A549 (cell line): ENCODE results near the gene SYTL2. TPM values are rescaled to one million over a fixed set of nuclear protein-coding genes. Genes with fewer than 3 reads are reported as not detected.
A peak's percentile ranks its signal among the peaks of the same experiment; 100 is the strongest.

Source experiments
- ATAC-seq, 2 experiments: fragments of 200-7000 bp in 1 of 2; fragments of >200 bp in 1 of 2; cut with Nextera tagmentation in 1 of 2; cut with Tn5 transposase in 1 of 2; 3 replicates each; pipeline versions ENCODE4 v1.8.0 to v1.9.1; 2018 to 2020; ENCODE audit warnings: mild to moderate bottlenecking in 1 of 2, moderate library complexity in 1 of 2
- CTCF ChIA-PET: fragments of 300-600 bp; sonication (Branson Sonifier 250); formaldehyde crosslinking; extraction: SDS; loops from one replicate; lab custom pipeline; 2021; ENCODE audit warnings: antibody characterized with exemption, inconsistent platforms; lab: Yijun Ruan, JAX
- POLR2A ChIA-PET: fragments of 350-600 bp; formaldehyde crosslinking; extraction: SDS; loops from one replicate; lab custom pipeline; 2021; ENCODE audit warnings: antibody characterized with exemption, inconsistent platforms; lab: Yijun Ruan, JAX
- DNase-seq, 2 experiments: peaks; one replicate each; pipeline versions ENCODE4 v3.0.0 to v3.0.0-alpha.2; 2011 to 2016; ENCODE audit warnings: low read depth in 1 of 2, low spot score in 1 of 2
- FAIRE-seq: peaks from 2 replicates; lab custom pipeline; 2011; peaks lifted over from hg19 to GRCh38; lab: Jason Lieb, UNC
- H3K27ac ChIP-seq, 2 experiments: fragments of >200 bp; sonication (Bioruptor Twin); formaldehyde crosslinking; 3 replicates each; pipeline ENCODE4 v1.5.1; 2016 to 2017
- H3K4me1 ChIP-seq: fragments of >200 bp; sonication (Bioruptor Twin); formaldehyde crosslinking; 3 replicates; pipeline ENCODE4 v1.6.1; 2016
- H3K4me2 ChIP-seq: fragments of >200 bp; sonication (Bioruptor Twin); formaldehyde crosslinking; 3 replicates; pipeline ENCODE4 v1.6.1; 2016
- H3K4me3 ChIP-seq: fragments of >200 bp; sonication (Bioruptor Twin); formaldehyde crosslinking; 3 replicates; pipeline ENCODE4 v1.5.1; 2016
- H3K9me3 ChIP-seq: fragments of >200 bp; sonication (Bioruptor Twin); formaldehyde crosslinking; 3 replicates; pipeline ENCODE4 v1.6.1; 2016
- ATOH8 ChIP-seq: fragments of 250-450 bp; sonication (Bioruptor Pico); IDR thresholded peaks from 2 replicates; pipeline ENCODE4 v1.5.0; 2020; ENCODE audit warnings: low read depth, mild to moderate bottlenecking, moderate library complexity
- BCL3 ChIP-seq: fragments of >200 bp; sonication (Bioruptor Twin); formaldehyde crosslinking; IDR thresholded peaks from 3 replicates; pipeline ENCODE4 v1.6.1; 2016
- CTCF ChIP-seq: fragments of >200 bp; sonication (Bioruptor Twin); formaldehyde crosslinking; IDR thresholded peaks from 3 replicates; pipeline ENCODE4 v1.5.1; 2016
- E2F6 ChIP-seq: IDR thresholded peaks from 2 replicates; pipeline ENCODE4 v1.6.1; 2012; ENCODE audit warnings: low read depth, borderline replicate concordance
- EHMT2 ChIP-seq: fragments of 200-600 bp; sonication (generic); IDR thresholded peaks from 2 replicates; pipeline ENCODE4 v1.6.1; 2016; ENCODE audit warnings: antibody characterized with exemption, low read depth, mild to moderate bottlenecking, moderate library complexity
- ELK1 ChIP-seq: fragments of 150-350 bp; IDR thresholded peaks from 2 replicates; pipeline ENCODE4 v1.6.1; 2014; ENCODE audit warnings: low read depth, mild to moderate bottlenecking, low read length
- FOSB ChIP-seq: fragments of 250-450 bp; sonication (Bioruptor Pico); IDR thresholded peaks from 2 replicates; pipeline ENCODE4 v1.5.0; 2020; ENCODE audit warnings: mild to moderate bottlenecking, moderate library complexity
- FOSL2 ChIP-seq, 2 experiments: fragments of 450-650 bp in 1 of 2; fragments of >200 bp in 1 of 2; sonication (Bioruptor Twin) in 1 of 2; formaldehyde crosslinking; IDR thresholded peaks; 2 replicates each; pipeline versions ENCODE4 v1.5.0 to v1.6.1; 2016 to 2020; ENCODE audit warnings: mild to moderate bottlenecking in 1 of 2, moderate library complexity in 1 of 2
- HDAC2 ChIP-seq: fragments of 200-600 bp; sonication (generic); IDR thresholded peaks from 2 replicates; pipeline ENCODE4 v1.6.1; 2016
- HES2 ChIP-seq: fragments of >200 bp; sonication (Bioruptor Twin); formaldehyde crosslinking; IDR thresholded peaks from 2 replicates; pipeline ENCODE4 v1.6.1; 2016
- HOXB13 ChIP-seq: fragments of 250-450 bp; sonication (Bioruptor Pico); IDR thresholded peaks from 2 replicates; pipeline ENCODE4 v1.5.0; 2020; ENCODE audit warnings: low read depth, mild to moderate bottlenecking, moderate library complexity
- HOXB5 ChIP-seq: fragments of 250-450 bp; sonication (Bioruptor Pico); IDR thresholded peaks from 2 replicates; pipeline ENCODE4 v1.5.0; 2020; ENCODE audit warnings: mild to moderate bottlenecking, moderate library complexity
- MAZ ChIP-seq: fragments of 150-350 bp; IDR thresholded peaks from 2 replicates; pipeline ENCODE4 v1.6.1; 2014; ENCODE audit warnings: antibody characterized with exemption, low read depth, low read length, borderline replicate concordance
- NPAS2 ChIP-seq: fragments of 250-450 bp; sonication (Bioruptor Pico); IDR thresholded peaks from 2 replicates; pipeline ENCODE4 v1.8.0; 2022; ENCODE audit warnings: mild to moderate bottlenecking, moderate library complexity, borderline replicate concordance
- PBX3 ChIP-seq: IDR thresholded peaks from 2 replicates; pipeline ENCODE4 v1.6.1; 2012
- PHF8 ChIP-seq: fragments of 200-600 bp; sonication (generic); IDR thresholded peaks from 2 replicates; pipeline ENCODE4 v1.6.1; 2016; ENCODE audit warnings: low read depth, mild to moderate bottlenecking, antibody characterized with exemption, moderate library complexity, borderline replicate concordance
- POLR2AphosphoS2 ChIP-seq: conservative IDR thresholded peaks from 2 replicates; pipeline ENCODE4 v1.6.1; 2012; ENCODE audit warnings: low read length, improper control_type of control experiment, inconsistent platforms
- RAD21 ChIP-seq, 2 experiments: fragments of >200 bp in 1 of 2; sonication (Bioruptor Twin) in 1 of 2; formaldehyde crosslinking in 1 of 2; IDR thresholded peaks in 1 of 2; conservative IDR thresholded peaks in 1 of 2; 2 replicates in 1 of 2; 3 replicates in 1 of 2; pipeline ENCODE4 v1.6.1; 2012 to 2018; ENCODE audit warnings: inconsistent platforms in 1 of 2
- RFX5 ChIP-seq: fragments of 450-650 bp; IDR thresholded peaks from 2 replicates; pipeline ENCODE4 v1.7.1; 2014; ENCODE audit warnings: antibody characterized with exemption, mild to moderate bottlenecking, moderate library complexity
- RNF2 ChIP-seq: fragments of 200-600 bp; sonication (generic); IDR thresholded peaks from 2 replicates; pipeline ENCODE4 v1.6.1; 2016; ENCODE audit warnings: low read depth, mild to moderate bottlenecking, antibody characterized with exemption, moderate library complexity, borderline replicate concordance
- SMC3 ChIP-seq: fragments of >200 bp; sonication (Bioruptor Twin); formaldehyde crosslinking; IDR thresholded peaks from 3 replicates; pipeline ENCODE4 v1.6.1; 2018; ENCODE audit warnings: inconsistent platforms
- ZSCAN20 ChIP-seq: fragments of 250-450 bp; sonication (Bioruptor Pico); IDR thresholded peaks from 2 replicates; pipeline ENCODE4 v1.8.0; 2022; ENCODE audit warnings: mild to moderate bottlenecking, moderate library complexity
- WGBS: methylation state at CpG from one replicate; pipeline ENCODE4 v1.1.6; 2017; ENCODE audit errors: missing lambda C conversion rate; 5-methylcytosine and 5-hydroxymethylcytosine counted together
- polyA plus RNA-seq, 4 experiments: library from polyadenylated mRNA; depleted of rRNA in 3 of 4; stranded (reverse); fragments of >200 nt; fragmentation: RNase III in 1 of 4; extraction: RNeasy Plus Mini Kit Qiagen cat#74134 plus additional on column Dnase treatment in 1 of 4; gene quantifications; 2 replicates in 3 of 4; 3 replicates in 1 of 4; pipeline ENCODE4 v1.2.3, GENCODE V29; 2011 to 2017

SYTL2 gene
- polyA plus RNA-seq, 2 of the 4 experiments (the other 2 are of a cell fraction), result 11.6 to 34.2 TPM

- H3K27ac ChIP-seq, result no peak overlapping the region
- ChIA-PET POLR2A (no interaction called here), CTCF (interaction anchor here (1.2 to 1.4 kb wide), 3 partner anchors 18 to 142 kb away, joined by 4 to 5 read pairs (median 5); partner anchors contain the start of gene CCDC83)
- WGBS, result 63% methylated on average over 3 of the region's 3 CpGs
- ATAC-seq (no peak), FAIRE-seq (no peak), DNase-seq (no peak)
- peaks cover 37% of the 10 kb centered on the region for H3K4me1 ChIP-seq
- TF ChIP-seq HOXB5 (CRISPR knock-in tag), result no peak
- TF ChIP-seq HDAC2, result no peak
- TF ChIP-seq FOSL2 (IDR thresholded peaks at IDR 0.05), result no peak
- no peak for TF ChIP-seq FOSL2 (CRISPR knock-in tag; IDR thresholded peaks at IDR 0.05)
- TF ChIP-seq PBX3, result no peak
- TF ChIP-seq MAZ, result no peak
- TF ChIP-seq HES2, result no peak
- TF ChIP-seq SMC3, result no peak
- TF ChIP-seq PHF8, result no peak
- TF ChIP-seq CTCF, result no peak
- no peak for TF ChIP-seq RFX5
- TF ChIP-seq FOSB (CRISPR knock-in tag), result no peak
- no peak for TF ChIP-seq RAD21 (conservative IDR thresholded peaks at IDR 0.05 in 1 of 2, IDR thresholded peaks at IDR 0.05 in 1 of 2)
- no peak for TF ChIP-seq ZSCAN20 (CRISPR knock-in tag)
- no peak for TF ChIP-seq ATOH8 (CRISPR knock-in tag)
- no peak for TF ChIP-seq E2F6
- no peak for TF ChIP-seq POLR2AphosphoS2
- no peak for TF ChIP-seq EHMT2
- TF ChIP-seq ELK1, result no peak
- TF ChIP-seq BCL3, result no peak
- no peaks in the 10 kb centered on the region for H3K9me3 ChIP-seq
- H3K4me3 ChIP-seq, result no peak overlapping the region
- no peak overlapping the region for H3K4me2 ChIP-seq
Measured at GRCh38 chr11:85712953-85713352, 98.0 kb downstream of the SYTL2 start.

- ChIA-PET POLR2A (no interaction called here), CTCF (interaction anchor here (0.6 to 1.1 kb wide), 2 partner anchors 11 to 1220 kb away, joined by 3 read pairs; no protein-coding TSS in a partner anchor)
- FAIRE-seq (no peak), ATAC-seq (peak in 1 of 2 experiments; percentile 67; a peak in 3 of 6 replicates), DNase-seq (peak in 1 of 2 experiments; percentile 11)
- Histone ChIP-seq H3K27ac (no peak overlapping the region), H3K9me3 (no peaks in the 10 kb centered on the region), H3K4me2 (no peak overlapping the region), H3K4me1 (peaks cover 17% of the 10 kb centered on the region), H3K4me3 (no peak overlapping the region)
- WGBS, result 54% methylated on average over 5 of the region's 5 CpGs
- TF ChIP-seq ZSCAN20 (CRISPR knock-in tag) (no peak), SMC3 (no peak), PBX3 (no peak), NPAS2 (CRISPR knock-in tag) (no peak), RNF2 (no peak), HOXB13 (CRISPR knock-in tag) (no peak), E2F6 (no peak)
Measured at GRCh38 chr11:85710917-85711316, 100.0 kb downstream of the SYTL2 start.
